ENCODE results near the gene SWT1.

SWT1 gene

DNA sequence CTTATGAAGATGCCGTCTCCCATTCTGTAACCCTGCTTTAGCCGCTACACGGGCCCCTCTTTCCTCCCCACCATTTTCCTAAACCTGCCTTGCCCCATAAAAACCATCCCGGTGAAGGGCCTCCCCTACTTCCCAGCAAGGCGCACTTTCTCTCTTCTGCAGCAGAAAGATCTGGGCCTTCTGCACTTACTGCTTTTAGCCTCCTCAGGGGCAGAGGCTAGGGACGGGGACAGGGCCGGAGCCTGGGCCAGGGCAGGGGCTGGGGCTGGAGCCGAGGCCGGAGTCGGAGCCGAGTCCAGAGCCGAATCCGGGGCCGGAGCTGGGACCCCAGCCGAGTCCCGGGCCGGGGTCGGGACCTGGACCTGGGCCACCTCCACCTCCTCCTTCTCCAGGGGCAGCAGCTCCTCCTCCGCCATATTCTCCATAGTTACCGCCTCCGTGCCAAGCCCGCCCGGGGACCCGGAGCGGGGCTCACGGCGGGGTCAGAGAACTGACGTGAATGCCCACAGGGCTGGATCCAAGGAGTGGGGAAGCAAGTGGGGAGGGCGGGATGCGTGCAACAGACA is 596 bp upstream of the SWT1 start:
- TF ChIP-seq, protein P1, sequence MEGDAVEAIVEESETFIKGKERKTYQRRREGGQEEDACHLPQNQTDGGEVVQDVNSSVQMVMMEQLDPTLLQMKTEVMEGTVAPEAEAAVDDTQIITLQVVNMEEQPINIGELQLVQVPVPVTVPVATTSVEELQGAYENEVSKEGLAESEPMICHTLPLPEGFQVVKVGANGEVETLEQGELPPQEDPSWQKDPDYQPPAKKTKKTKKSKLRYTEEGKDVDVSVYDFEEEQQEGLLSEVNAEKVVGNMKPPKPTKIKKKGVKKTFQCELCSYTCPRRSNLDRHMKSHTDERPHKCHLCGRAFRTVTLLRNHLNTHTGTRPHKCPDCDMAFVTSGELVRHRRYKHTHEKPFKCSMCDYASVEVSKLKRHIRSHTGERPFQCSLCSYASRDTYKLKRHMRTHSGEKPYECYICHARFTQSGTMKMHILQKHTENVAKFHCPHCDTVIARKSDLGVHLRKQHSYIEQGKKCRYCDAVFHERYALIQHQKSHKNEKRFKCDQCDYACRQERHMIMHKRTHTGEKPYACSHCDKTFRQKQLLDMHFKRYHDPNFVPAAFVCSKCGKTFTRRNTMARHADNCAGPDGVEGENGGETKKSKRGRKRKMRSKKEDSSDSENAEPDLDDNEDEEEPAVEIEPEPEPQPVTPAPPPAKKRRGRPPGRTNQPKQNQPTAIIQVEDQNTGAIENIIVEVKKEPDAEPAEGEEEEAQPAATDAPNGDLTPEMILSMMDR (IDR thresholded peaks at IDR 0.05), result no peak

DNA sequence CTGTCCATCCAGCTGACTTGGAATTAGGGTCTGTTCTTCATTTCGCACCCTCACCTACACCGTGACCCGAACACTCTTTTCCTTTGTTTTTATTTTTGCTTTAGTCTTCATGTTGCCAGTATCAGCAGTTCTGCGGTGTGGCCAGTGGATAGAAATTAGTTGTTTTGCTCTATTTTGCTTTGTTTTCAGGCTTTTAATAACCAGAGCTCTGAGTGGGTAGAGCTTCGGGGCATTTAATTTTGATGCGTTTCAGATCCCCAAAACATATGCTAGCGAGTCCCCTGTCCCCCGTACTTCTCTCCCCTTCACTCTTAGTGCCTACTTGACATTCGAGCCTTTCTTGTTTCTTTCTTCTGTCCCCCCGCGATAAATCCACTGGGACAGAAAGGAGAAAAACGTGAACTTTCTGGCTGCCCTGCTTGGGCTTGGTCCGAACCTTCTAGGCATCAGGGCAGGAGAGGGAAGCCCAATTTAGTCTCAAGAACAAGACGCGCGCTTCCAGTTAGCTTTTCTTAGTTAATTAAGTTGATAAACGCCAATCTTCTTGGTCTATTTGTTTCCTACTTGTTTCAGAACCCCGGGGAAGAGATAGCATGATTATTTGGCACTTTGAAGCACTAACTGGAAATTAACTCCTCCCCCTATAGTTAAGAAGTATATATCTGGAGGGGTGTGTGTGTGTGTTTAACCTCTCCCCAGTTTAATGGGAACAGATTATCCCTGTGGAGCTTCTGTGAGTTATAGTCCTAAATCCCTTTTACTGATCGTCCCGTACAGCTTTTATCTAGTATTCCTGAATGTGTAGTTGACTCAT is 839 bp downstream of the SWT1 start:
- TF ChIP-seq, protein P1 (IDR thresholded peaks at IDR 0.05), result no peak

DNA sequence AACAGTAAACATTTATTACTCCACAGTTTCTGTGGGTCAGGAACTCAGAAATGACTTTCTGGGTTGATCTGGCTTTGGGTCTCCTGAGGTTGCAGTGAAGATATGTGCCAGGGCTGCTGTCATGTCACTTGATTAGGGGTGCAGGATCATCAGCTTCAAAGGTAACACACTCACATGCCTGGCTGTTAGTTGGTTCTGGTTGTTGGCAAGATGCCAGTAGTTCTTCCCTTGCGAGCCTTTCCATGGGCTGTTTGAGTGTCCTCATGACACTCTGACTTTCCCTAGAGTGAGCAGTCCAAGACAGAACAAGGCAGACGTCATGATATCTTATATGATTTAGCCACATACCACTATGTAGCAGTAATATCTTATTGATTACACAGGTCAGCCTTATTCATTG is 1.8 kb downstream of the SWT1 start:
- TF ChIP-seq, protein P1 (IDR thresholded peaks at IDR 0.05), result no peak

DNA sequence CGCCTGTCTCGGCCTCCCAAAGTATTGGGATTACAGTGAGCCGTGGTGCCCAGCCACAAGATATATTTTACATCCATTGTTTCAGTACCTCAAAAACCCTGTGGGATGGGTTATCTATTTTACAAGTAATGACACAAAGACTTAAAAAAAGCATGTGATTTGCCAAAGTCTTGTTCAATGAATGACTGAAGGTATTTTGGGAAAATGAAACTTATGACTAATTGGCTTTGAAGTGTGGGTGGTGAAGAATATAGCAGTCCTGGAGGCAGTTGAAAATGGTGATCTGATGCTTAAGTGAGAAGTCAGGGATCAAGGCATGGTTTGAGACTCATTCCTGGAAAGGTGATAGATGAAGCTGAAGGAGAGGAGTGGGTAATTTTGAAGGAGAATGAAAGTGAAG is 3.0 kb downstream of the SWT1 start:
- TF ChIP-seq, protein P1 (IDR thresholded peaks at IDR 0.05), result no peak

DNA sequence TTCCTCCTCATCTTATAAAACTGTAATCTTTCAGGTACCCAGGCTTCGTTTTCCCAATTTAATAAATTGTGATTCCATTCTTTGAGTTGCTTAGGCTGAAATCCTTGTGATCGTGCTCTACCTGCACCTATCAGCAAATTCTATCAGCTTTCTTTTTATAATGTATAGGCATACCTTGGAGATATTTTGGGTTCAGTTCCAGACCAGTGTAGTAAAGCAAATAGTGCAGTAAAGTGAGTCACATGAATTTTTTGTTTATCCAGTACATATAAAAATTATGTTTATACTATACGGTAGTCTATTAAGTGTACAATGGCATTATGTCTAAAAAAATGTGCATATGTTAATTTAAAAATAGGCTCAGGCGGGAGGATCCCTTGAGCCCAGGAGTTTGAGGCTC is 5.5 kb downstream of the SWT1 start:
- TF ChIP-seq, protein P1 (IDR thresholded peaks at IDR 0.05), result no peak

DNA sequence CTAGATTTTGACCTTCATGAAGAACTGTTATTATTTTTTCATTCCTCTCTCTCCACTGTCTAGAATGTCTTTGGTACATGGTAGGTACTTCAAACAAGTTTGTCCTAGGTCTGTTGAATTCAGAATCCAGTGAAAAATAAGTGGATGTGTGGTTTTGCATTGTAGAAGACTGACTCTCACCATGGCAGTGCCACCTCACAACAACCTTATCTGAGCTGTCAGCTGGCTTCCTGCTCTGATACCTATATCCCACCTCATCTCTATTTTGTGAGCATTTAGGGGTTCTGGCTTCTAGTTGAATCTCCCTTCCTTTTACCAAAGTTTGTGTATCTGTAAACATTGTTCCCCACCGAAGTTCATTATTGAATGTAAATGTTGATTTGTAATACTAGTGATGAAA is 9.1 kb downstream of the SWT1 start:
- TF ChIP-seq, protein P1 (IDR thresholded peaks at IDR 0.05), result no peak

DNA sequence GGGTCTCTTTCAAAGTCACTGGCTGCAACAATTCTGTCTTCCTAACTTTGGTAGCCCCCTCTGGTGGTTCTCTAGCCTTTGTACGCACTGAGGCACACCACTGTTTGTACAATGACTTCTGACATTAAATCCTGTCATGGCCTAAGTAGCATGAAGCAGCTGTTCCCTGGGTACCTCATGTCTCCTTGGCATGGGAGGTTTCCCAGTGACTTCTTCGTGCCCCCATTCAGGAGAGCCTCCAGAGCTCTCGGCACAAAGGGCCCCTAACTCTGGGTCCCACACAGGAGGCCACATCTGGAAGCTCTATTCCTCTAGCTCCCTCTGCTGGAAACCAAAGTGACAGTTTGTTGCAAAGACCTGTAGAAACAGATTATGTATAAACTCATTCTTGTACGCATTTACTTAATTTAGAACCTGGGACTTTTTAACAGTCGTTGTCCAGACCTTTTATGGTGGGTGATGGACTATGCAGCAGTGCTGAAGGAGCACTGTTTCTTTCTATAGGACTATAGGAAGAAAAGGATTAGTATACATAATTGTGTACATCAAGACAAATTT is 13.4 kb downstream of the SWT1 start:
- TF ChIP-seq, protein P1 (IDR thresholded peaks at IDR 0.05), result peak; percentile 91
